ENCODE measurements around the gene SACM1L.
"Not testable (repeated sequence)": the region's sequence is repeated elsewhere in the genome, so short reads cannot be mapped to it uniquely, and the experiment has no call there.

Gene SACM1L

DNA sequence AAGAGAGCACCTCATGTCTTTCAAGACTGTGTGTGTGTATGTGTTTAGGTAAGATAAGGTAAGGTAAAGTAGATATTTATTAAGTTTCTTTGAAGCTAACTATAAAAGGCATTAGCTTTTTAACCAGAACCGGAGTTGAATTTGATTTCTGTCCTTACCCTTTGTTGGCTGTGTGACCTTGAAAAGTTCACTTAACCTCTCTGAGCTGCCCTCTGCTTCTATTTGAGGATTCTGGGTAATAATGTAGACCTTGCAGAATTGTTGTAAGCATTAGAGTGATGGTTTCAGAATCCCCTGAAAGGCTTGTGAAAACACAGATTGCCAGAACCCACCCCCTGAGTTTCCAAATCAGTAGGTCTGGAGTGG, 21.6 kb upstream of the SACM1L start:
- no peak for DNase-seq

GRCh38 chr3:45670436-45670835, 18.8 kb upstream of the SACM1L start:
- DNase-seq = no peak

DNA sequence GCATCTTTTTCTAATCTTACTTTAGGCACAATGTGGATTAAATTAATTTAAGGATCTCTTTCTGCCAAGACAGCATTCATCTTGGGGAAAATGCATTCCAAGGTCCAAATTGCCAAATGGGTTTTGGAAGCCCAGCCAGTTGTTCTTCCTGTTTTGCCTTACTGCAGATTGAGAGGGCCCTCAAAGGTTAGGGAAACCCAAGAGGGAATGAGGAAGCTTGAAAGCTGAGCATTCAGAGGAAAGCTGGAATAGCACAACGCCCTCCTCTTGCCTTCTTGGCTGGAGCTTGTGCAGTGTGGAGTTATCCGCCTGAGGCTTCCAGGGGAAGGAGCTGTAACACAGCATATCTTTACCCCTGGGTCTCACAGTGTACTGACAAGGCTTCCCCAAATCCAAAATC, 18.2 kb upstream of the SACM1L start:
- no peak for DNase-seq

DNA sequence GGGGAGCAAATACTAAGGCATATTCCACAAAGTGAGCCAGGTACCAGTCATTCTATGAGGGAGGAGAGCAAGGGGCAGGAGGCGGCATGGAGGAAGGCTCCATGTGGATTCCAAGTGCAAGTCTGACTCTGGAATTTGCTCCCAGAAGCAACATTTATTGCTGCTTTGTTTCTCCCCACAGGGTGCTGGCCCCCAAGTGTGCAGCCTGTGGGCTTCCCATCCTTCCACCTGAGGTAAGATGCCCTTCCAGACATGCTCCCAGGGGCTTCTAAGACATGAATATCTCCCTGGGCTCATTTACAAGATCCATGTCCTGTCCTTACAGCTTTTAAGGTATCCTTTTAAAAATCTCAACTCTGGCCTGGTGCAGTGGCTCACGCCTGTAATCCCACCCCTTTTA, 15.9 kb upstream of the SACM1L start:
- DNase-seq = no peak

- DNase-seq = no peak
Observed at GRCh38 chr3:45676325-45677032, 12.7 kb upstream of the SACM1L start.

- DNase-seq = peak; percentile 55
Observed at GRCh38 chr3:45677033-45677446, 12.2 kb upstream of the SACM1L start.

DNA sequence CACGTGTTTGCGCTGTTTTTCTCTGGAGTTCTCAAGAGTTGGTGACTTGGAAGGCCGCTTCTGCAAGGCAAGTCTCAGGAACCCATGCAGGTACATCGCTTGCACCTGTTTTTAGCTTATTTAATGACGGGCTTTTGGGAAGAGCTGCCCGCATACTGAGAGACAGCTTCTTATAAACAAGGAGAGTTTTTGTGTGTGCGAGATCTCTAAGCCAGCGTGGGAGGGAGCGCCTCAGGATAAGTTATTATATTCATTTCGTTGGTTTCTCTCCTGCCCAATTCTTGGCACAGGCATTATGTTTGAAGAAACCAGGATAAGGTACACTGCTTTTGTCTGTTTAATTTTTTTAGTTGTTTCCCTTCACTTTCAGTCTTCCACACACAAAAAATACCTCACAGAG, 11.4 kb upstream of the SACM1L start:
- DNase-seq = no peak

DNA sequence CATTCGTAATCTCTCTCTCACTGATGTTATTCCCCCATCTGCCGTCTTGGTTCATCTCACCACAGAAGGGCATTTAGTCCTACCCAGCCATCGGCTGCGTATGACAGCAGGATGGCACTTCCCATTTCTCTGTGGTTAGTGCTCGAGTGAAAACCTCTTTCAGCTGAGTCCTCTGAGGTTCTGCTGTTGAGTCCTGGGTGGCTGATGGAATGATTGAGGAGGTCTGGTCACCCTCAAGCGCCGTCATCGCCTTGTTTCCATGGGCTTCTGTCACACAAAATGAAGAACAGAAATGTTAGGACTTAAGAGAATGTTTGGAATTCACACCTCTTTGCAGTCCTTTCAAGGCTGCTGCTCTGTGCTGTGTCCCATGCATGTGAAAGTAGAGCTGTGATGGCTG, 9.4 kb upstream of the SACM1L start:
- DNase-seq = no peak

GRCh38 chr3:45681221-45681620, 8.0 kb upstream of the SACM1L start:
- DNase-seq = no peak

GRCh38 chr3:45681846-45682245, 7.3 kb upstream of the SACM1L start:
- DNase-seq = no peak

GRCh38 chr3:45682311-45682710, 6.9 kb upstream of the SACM1L start:
- DNase-seq = no peak

GRCh38 chr3:45682786-45683185, 6.4 kb upstream of the SACM1L start:
- DNase-seq = no peak

DNA sequence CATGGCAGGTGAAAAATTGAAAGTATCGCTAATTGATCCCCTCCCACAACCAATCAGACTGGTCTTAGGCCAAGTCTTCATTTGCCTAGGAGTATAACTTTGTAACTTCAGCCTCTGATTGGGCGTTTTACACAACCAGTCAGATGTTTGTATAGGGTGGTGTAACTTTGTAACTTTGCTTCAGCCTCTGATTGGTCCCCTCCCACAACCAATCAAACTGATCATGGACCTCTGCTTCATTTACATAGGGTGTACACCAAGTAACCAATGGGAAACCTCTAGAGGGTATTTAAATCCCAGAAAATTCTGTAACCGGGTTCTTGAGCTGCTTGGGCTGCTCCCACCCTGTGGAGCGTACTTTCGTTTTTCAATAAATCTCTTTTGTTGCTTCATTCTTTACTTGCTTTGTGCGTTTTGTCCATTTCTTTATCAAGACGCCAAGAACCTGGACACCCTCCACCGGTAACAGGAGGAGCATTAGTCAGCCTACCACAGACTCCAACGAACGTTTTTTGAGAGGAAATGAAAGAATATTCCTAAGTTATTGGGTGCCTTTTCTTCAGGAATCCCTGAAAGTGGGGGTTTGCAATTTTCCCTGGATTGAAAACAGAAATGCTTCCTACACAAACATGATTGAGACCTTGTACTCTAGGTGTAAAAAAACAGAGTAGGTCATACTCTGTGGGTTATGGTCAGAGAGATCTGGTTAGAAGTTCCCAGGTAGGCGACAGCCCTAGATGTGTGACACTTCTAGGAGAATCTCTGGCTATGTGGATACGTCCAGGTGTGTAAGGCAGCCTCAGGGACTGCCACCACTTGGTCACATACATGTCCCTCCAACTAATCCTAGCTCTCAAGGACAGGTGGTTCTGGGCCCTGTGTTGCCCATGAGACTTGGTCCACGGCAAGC, 5.5 kb upstream of the SACM1L start:
- DNase-seq = no peak

DNA sequence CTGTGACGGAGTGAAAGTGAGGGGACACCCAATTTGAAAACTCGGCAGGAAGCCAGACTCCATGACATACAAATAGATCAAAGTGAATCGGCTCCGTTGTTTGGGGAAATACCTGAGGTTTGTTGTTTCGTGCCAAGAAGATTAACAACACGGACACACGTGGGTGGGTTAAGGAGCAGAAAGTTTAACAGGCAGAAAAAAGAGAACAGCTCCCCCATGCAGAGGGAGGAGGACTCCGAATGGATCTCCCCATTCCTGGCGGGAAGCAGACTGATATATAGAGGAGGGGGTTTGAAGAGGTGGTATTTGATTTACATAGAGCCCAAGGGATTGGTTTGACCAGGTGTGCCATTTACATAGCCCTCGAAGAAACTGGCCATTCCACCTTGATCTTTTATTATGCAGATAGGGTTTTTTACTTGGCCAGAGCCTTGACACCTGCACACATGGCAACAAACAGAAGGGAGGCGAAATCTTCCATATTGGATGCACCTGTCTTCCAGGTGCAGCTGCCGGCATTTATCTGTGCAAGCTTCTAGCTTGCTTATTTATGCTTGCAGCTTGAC, 4.8 kb upstream of the SACM1L start:
- DNase-seq = no peak

GRCh38 chr3:45685722-45686121, 3.5 kb upstream of the SACM1L start:
- DNase-seq = not testable (repeated sequence)

DNA sequence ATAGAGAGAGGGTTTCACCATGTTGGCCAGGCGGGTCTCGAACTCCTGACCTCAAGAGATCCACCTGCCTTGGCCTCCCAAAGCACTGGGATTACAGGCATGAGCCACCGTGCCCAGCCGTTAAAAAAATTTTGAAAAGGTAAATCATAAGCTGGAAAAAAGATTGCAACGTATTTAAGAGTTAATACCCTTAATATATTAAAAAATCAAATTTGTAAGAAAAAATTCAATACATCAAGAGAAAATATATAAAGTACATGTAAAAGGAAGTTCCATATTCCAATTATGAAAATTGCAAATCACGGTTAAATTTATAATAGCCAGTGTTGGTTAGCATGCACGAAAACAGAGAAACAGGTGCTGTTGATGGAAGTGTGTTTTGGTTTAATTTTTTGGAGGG, 2.3 kb upstream of the SACM1L start:
- no peak for DNase-seq

GRCh38 chr3:45687828-45688193, 1.4 kb upstream of the SACM1L start:
- DNase-seq = no peak

GRCh38 chr3:45688194-45688881, 858 bp upstream of the SACM1L start:
- DNase-seq = peak; percentile 32

DNA sequence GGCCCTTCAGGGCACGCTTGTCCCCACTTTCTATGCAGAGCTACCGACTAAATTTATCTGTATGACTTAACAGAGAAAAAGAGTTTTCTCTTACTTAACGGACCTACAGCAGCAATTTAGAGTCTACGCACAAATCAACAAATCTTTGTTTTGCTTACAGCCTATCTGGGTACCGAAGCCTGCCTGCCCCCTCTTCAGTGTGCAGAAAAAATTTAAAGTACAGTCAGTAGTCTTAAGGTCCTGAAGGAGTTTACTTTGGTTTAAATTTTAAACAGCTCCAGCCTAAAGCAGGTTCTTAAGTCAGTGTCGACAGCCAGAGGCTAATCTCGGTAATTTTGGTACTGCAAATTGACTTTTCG, 570 bp downstream of the SACM1L start:
- DNase-seq = no peak

DNA sequence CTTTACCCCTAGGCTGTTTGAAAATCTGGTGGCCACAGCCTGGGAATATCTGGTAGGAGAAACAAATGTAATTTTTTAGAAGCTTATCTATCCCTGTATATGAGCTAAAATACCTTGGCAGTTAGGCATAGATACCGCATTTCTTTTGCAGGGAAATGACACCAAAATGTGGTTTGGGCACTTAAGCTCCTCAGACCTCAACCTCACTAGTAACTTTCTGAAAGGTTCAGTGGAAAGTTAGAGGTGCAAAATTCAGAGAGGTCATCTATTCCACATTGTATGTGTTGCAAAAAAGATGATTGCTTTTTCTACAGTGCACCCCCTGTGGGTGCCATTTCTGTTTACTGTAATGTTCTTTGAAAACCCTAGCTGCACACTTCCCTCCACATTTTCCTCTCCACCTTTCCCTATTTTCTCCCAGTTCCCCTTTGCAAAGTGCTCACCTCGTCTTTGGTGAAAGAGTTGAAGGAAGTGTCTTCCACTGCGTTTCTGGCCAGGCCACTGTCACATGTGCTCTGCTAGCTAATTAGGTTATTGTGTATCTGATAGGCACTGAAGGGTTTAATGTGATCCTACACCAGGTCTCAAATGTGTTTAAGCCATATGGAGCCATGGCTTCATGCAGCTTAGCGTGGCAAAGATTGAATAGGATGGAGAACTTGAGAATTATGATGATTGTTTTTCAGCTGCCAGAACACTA, 1.3 kb downstream of the SACM1L start:
- no peak for DNase-seq

- DNase-seq = no peak
Observed at GRCh38 chr3:45691842-45692241, 2.6 kb downstream of the SACM1L start.

GRCh38 chr3:45692866-45693265, 3.7 kb downstream of the SACM1L start:
- no peak for DNase-seq

DNA sequence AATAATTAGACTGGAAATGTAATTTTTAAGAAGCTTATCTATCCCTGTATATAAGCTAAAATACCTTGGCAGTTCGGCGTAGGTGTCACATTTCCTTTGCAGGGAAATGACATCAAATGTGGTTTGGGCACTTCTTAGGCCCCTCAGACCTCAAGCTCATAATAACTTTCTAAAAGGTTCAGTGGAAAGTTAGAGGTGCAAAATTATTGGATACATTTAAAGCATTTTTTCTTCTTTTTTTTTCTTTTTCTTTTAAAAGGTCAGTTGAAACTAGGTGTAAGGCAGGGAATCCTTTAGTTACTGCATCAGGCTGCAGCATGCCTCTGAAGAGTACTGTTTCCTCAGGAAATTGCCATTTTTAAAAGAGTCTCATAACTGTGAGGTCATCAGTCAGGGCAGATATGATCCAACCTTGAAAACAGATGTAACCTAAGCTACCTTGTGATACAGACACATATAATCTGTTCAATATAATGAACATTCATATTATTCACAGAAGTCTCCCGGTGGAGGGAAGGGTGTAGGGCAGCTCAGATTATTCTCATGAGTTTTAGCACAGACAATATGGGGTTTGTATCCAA, 4.8 kb downstream of the SACM1L start:
- no peak for DNase-seq
